Gastrocnemius medialis (tissue), 4 donors: ENCODE data around the gene NKD1.

ENCODE experiments used
- CTCF ChIP-seq, 5 experiments: fragments of 450-650 bp in 3 of 5; fragments of 200-600 bp in 2 of 5; sonication (generic) in 2 of 5; IDR thresholded peaks in 4 of 5; conservative IDR thresholded peaks in 1 of 5; 1 replicate in 4 of 5; 2 replicates in 1 of 5; pipeline ENCODE4 v1.5.1; 2016 to 2019; ENCODE audit warnings: antibody characterized with exemption in 5 of 5, mild to moderate bottlenecking in 3 of 5, moderate library complexity in 3 of 5
- POLR2A ChIP-seq, 2 donors: fragments of 450-650 bp; IDR thresholded peaks; one replicate each; pipeline ENCODE4 v1.6.1; 2017; ENCODE audit warnings: antibody characterized with exemption in 2 of 2, mild to moderate bottlenecking in 2 of 2, moderate library complexity in 2 of 2

DNA sequence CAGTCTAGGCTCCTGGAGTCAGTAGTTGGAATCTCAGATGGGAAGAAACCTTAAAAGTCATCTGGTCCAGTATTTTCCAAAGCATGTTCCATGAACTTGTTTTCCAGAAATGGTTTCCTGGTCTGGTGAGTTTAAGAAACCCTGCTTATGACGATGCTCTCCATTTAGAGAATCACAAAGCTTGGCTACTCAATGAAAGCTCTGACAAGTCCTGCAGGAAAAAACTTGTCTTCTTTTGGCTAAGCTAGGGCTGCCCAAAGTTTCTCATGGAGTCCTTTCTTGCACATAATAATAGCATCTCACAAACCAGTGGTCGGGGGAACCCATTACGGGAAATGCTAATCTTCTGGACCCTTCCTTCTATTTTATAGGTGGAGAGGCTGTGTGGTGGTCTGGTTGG is 5.5 kb upstream of the NKD1 start:
- no peak for TF ChIP-seq CTCF (IDR thresholded peaks at IDR 0.05 in 4 of 5, conservative IDR thresholded peaks at IDR 0.05 in 1 of 5)
- TF ChIP-seq POLR2A (IDR thresholded peaks at IDR 0.05): no peak
